ENCODE data around the gene GPR50.

Gene GPR50

DNA sequence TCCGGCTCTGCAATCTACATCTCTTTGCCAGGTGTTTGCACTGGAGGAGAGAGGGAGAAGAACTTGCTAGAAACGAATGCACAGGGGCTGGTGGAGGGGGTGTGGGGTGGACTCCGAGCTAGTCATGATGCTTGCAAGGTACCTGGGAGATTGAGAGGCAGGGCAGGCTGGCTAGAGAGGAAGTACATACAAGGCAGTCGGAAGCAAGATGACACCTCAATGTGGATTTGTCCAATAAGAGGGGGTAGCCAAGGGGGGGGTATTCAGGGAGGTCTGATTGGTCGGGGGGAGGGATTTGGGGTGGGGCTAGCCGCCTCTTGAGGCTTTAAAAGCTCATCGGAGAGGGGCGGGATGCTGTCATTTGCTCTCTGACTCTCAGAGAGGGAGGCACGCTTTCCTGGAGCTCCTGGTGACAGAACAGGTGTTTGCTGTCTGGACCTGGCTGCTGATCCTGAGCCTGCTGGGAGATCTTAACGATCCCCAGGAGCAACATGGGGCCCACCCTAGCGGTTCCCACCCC lies at the start of gene GPR50:
Gene GPR50 (plus strand): TSS at position 354 of the 520 bp plus-strand sequence. CDS start 138 bp downstream, at position 492.
- TF ChIP-seq, protein P1, sequence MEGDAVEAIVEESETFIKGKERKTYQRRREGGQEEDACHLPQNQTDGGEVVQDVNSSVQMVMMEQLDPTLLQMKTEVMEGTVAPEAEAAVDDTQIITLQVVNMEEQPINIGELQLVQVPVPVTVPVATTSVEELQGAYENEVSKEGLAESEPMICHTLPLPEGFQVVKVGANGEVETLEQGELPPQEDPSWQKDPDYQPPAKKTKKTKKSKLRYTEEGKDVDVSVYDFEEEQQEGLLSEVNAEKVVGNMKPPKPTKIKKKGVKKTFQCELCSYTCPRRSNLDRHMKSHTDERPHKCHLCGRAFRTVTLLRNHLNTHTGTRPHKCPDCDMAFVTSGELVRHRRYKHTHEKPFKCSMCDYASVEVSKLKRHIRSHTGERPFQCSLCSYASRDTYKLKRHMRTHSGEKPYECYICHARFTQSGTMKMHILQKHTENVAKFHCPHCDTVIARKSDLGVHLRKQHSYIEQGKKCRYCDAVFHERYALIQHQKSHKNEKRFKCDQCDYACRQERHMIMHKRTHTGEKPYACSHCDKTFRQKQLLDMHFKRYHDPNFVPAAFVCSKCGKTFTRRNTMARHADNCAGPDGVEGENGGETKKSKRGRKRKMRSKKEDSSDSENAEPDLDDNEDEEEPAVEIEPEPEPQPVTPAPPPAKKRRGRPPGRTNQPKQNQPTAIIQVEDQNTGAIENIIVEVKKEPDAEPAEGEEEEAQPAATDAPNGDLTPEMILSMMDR (IDR thresholded peaks at IDR 0.05; ENCODE audit: low read length, missing control alignments): no peak
- no peak within 1 kb of the TSS for H3K4me3 ChIP-seq (replicated peaks; ENCODE audit: low read depth, low read length)
- no peak for DNase-seq (ENCODE audit: low read depth)

DNA sequence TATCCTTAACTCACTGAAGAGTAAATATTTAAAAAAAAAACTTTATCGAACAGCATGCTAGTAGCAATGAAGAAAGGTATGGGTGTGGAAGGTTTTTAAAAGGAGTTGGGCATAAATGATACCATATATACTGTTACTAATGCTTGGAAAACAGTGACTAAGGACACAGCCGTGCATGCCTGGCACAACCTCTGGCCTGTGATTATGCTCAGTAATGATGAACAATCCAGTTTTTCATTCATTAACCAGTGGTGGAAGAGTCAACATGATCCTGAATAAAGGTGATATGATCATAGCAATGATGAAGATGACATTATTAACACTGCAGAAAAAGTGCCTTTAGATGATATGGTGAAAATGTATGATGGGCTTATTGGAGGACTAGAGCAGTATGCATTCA lies 43.9 kb upstream of the GPR50 start:
- TF ChIP-seq, protein P1 (IDR thresholded peaks at IDR 0.05; ENCODE audit: low read length, missing control alignments): no peak
- no peak for DNase-seq (ENCODE audit: low read depth)
- H3K4me3 ChIP-seq (replicated peaks; ENCODE audit: low read depth, low read length): no peak overlapping the region

DNA sequence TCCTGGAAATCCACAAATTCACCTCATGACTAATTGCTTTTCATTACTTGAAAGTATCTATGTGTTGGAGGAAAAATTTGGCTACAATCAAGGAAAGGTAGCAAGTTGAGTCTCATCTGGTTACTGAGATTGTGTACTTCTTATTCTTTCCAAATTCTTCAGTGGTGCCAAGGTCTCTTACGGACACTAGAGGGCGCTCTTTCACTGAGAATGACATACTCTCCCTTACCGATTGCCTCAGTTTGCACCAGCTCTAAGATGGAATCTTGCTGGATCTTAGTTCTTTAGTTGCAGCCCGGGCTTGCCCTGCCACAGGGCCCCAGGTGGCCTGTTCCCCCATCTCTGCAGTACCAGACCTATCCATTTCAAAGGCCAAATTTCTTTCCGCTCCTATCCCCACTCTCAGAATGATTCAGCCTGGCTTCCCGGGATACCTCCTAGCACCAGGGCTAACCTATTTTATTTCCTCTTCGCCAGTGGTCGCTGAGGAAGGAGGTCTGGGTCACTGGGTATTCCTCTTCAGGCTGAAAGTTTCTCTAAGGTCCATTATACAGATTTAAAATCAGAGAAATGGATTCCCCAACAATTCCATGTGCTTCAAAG lies 24.6 kb upstream of the GPR50 start:
- H3K4me3 ChIP-seq (replicated peaks; ENCODE audit: low read depth, low read length): no peak overlapping the region
- TF ChIP-seq, protein P1 (IDR thresholded peaks at IDR 0.05; ENCODE audit: low read length, missing control alignments): peak; percentile 65
- DNase-seq (ENCODE audit: low read depth): peak; percentile 65

DNA sequence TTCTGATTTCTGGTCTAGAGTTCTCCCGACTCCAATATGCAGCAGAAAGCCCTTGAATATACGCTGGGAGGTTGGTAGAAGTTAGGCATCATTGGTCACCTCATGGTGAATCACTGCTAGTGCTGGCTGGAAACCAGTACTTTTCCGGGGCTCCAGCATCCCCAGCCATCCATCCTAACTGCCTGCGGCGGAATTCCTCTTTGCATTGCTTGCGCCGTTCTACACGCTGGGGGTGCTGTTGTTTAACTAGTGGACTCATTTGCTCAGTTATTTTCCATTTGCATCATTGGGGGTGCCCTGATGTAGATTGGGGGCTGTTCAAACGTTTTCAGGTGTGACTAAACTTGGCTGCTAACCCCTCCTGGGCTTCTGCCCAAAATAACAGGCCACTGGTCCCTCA lies 23.3 kb upstream of the GPR50 start:
- TF ChIP-seq, protein P1 (IDR thresholded peaks at IDR 0.05; ENCODE audit: low read length, missing control alignments): no peak
- H3K4me3 ChIP-seq (replicated peaks; ENCODE audit: low read depth, low read length): no peak overlapping the region
- DNase-seq (ENCODE audit: low read depth): peak; percentile 4

DNA sequence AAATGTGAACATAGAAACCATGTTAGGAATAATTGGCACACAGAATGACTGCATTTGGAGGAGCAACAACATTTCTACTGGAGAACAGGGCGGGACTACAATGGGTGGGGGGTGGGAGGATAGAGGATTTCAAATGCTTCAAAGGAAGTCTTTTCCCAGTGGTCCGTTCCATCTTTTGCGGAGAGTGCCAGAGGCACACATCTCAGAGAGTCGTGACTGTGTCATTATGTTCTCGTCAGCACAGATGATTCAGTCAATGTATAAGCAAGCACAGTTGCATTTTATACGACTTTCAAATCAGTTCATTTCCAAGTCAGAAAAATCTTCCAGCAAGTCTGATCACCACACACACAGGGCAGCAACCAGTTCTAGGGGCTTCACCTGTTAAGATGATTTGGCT lies 22.7 kb upstream of the GPR50 start:
- DNase-seq (ENCODE audit: low read depth): no peak
- TF ChIP-seq, protein P1 (IDR thresholded peaks at IDR 0.05; ENCODE audit: low read length, missing control alignments): no peak
- H3K4me3 ChIP-seq (replicated peaks; ENCODE audit: low read depth, low read length): no peak overlapping the region

DNA sequence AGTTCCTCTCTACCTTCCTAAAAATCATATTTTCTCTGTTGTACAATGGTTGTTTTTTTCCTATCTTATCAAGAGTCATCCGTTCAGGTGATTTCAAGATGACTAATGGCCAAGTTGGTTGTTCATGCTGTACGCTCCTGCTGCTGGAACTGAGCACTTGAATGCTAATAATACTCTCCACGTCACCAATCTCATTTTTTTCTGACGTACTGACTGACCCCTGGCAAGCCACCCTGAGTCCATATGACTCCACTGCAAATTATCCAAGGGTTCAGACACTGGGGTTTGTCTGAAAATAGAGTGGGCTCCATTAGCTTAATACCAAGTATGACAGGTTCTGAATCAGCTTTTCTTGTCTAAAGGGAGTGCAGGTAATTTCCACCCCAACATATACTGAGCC lies 21.1 kb upstream of the GPR50 start:
- TF ChIP-seq, protein P1 (IDR thresholded peaks at IDR 0.05; ENCODE audit: low read length, missing control alignments): no peak

DNA sequence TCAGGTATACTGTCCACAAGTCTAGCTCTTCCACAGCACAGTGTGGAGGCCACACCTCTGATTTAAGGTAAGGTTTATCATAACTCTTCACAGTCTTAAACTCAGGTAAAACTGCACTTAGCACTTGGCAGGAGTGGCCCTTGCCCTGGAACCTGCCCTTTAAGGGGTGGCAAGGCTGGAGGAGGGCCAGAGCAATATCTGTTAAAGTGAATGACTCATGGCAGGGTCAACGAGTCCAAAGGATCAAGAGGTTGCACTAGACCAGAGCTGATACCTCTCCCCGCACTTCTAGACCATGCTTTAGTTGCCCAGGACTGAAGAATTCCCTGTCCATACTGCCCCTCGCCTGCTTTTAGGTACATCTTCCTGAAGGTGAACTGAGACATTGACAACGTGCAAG lies 14.7 kb upstream of the GPR50 start:
- H3K4me3 ChIP-seq (replicated peaks; ENCODE audit: low read depth, low read length): no peak overlapping the region
- TF ChIP-seq, protein P1 (IDR thresholded peaks at IDR 0.05; ENCODE audit: low read length, missing control alignments): no peak
- DNase-seq (ENCODE audit: low read depth): no peak

More for the DNA sequence above, 21.1 kb upstream of the GPR50 start:
- DNase-seq (ENCODE audit: low read depth): no peak
- H3K4me3 ChIP-seq (replicated peaks; ENCODE audit: low read depth, low read length): no peak overlapping the region
